ENCODE measurements around the gene LUC7L3.
"Not testable (repeated sequence)": the region's sequence is repeated elsewhere in the genome, so short reads cannot be mapped to it uniquely, and the experiment has no call there.

The LUC7L3 gene

DNA sequence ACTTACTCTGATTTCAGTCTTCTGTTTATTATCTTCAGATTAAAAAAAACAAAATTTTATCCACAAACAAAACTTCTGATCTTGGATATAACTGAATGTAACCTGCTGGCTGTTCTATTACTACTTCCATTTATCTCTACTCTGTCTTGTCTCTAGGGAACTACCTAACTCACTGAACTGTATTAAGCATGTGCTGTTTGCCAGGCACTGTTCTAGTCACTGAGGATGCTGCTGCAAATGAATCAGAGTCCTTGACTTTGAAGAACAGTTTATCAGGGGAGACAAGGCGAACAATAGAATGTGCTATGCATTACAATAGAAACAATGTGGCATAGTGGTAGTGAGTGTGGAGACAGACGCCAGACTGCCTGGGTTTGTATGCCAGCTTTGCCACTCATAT is 9.4 kb upstream of the LUC7L3 start:
- WGBS, 2 experiments: 70 to 75% methylated on average over 2 of the region's 2 CpGs
- Histone ChIP-seq H3K36me3 (ENCODE audit: control insufficient read depth, insufficient read depth, low read length) (peaks cover 6% of the 10 kb centered on the region), H3K9me3 (ENCODE audit: control insufficient read depth, low read length) (no peaks in the 10 kb centered on the region), H3K27ac (ENCODE audit: insufficient read depth, low read depth, low read length, poor library complexity, severe bottlenecking) (no peak overlapping the region), H3K4me3 (ENCODE audit: insufficient read depth, low read depth, low read length) (no peak overlapping the region), H3K4me1 (ENCODE audit: control insufficient read depth, insufficient read depth, low read length) (peaks cover 15% of the 10 kb centered on the region), H3K27me3 (ENCODE audit: control insufficient read depth, insufficient read depth, low read length, poor library complexity, severe bottlenecking) (no peaks in the 10 kb centered on the region)

DNA sequence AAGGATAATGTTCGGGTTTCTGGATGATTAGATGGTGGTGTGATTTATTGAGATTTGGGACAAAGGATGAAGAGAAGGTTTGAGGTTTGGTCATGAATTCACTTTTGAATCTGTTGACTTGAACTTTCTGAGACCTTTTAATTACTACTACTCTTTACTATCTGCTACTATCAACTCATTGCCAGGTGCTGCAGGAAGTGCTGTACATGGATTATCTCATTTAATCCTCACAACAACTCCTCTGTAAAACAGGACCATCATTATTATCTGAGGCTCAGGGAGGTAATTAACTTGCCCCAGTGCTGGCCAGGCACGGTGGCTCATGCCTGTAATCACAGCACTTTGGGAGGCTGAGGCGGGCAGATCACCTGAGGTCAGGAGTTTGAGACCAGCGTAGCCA is 8.8 kb upstream of the LUC7L3 start:
- Histone ChIP-seq H3K4me1 (ENCODE audit: control insufficient read depth, insufficient read depth, low read length) (peaks cover 15% of the 10 kb centered on the region), H3K27me3 (ENCODE audit: control insufficient read depth, insufficient read depth, low read length, poor library complexity, severe bottlenecking) (no peaks in the 10 kb centered on the region), H3K9me3 (ENCODE audit: control insufficient read depth, low read length) (no peaks in the 10 kb centered on the region), H3K4me3 (ENCODE audit: insufficient read depth, low read depth, low read length) (no peak overlapping the region), H3K36me3 (ENCODE audit: control insufficient read depth, insufficient read depth, low read length) (no peaks in the 10 kb centered on the region), H3K27ac (ENCODE audit: insufficient read depth, low read depth, low read length, poor library complexity, severe bottlenecking) (no peak overlapping the region)
- 83 to 89% methylated on average over 4 of the region's 4 CpGs for WGBS, 2 experiments

DNA sequence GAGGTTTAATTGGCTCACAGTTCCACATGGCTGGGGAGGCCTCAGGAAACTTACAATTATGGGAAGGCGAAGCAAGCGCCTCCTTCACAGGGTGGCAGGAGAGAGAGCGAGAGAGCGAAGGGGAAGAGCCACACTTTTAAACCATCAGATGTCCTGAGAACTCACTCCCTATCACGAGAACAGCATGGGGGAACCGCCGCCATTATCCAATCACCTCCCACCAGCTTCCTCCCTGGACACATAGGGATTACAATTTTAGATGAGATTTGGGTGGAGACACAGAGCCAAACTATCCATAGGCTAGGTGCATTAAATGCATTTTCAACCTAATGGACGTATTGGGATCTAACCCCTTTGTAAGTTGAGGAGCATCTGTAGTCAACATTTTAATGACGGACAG is 6.8 kb upstream of the LUC7L3 start:
- H3K36me3 ChIP-seq (ENCODE audit: control insufficient read depth, insufficient read depth, low read length): no peaks in the 10 kb centered on the region
- H3K4me1 ChIP-seq (ENCODE audit: control insufficient read depth, insufficient read depth, low read length): peaks cover 15% of the 10 kb centered on the region
- no peak overlapping the region for H3K27ac ChIP-seq (ENCODE audit: insufficient read depth, low read depth, low read length, poor library complexity, severe bottlenecking)
- H3K27me3 ChIP-seq (ENCODE audit: control insufficient read depth, insufficient read depth, low read length, poor library complexity, severe bottlenecking): no peaks in the 10 kb centered on the region
- H3K4me3 ChIP-seq (ENCODE audit: insufficient read depth, low read depth, low read length): no peak overlapping the region
- WGBS, 2 experiments: 86 to 87% methylated on average over 6 to 9 of the region's 9 CpGs
- no peaks in the 10 kb centered on the region for H3K9me3 ChIP-seq (ENCODE audit: control insufficient read depth, low read length)

DNA sequence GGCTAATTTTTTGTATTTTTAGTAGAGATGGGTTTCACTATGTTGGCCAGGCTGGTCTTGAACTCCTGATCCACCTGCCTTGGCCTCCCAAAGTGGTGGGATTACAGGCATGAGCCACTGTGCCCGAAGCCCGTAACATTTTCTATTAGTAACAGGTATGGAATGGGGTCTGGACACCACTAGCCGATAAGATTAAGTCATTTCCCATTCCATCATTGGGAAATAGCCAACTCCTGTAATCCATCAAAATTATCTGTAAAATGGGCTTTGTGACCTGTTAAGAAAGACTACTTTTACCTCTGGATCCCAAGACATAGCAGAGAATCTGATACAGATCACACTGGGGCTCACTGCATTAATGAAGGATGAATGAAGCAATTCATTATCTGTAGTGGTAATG is 3.9 kb upstream of the LUC7L3 start:
- no peak overlapping the region for H3K27ac ChIP-seq (ENCODE audit: insufficient read depth, low read depth, low read length, poor library complexity, severe bottlenecking)
- no peaks in the 10 kb centered on the region for H3K27me3 ChIP-seq (ENCODE audit: control insufficient read depth, insufficient read depth, low read length, poor library complexity, severe bottlenecking)
- H3K9me3 ChIP-seq (ENCODE audit: control insufficient read depth, low read length): no peaks in the 10 kb centered on the region
- no peak overlapping the region for H3K4me3 ChIP-seq (ENCODE audit: insufficient read depth, low read depth, low read length)
- WGBS, 2 experiments: 88 to 91% methylated on average over 3 of the region's 3 CpGs
- no peaks in the 10 kb centered on the region for H3K36me3 ChIP-seq (ENCODE audit: control insufficient read depth, insufficient read depth, low read length)
- H3K4me1 ChIP-seq (ENCODE audit: control insufficient read depth, insufficient read depth, low read length): peaks cover 4% of the 10 kb centered on the region

DNA sequence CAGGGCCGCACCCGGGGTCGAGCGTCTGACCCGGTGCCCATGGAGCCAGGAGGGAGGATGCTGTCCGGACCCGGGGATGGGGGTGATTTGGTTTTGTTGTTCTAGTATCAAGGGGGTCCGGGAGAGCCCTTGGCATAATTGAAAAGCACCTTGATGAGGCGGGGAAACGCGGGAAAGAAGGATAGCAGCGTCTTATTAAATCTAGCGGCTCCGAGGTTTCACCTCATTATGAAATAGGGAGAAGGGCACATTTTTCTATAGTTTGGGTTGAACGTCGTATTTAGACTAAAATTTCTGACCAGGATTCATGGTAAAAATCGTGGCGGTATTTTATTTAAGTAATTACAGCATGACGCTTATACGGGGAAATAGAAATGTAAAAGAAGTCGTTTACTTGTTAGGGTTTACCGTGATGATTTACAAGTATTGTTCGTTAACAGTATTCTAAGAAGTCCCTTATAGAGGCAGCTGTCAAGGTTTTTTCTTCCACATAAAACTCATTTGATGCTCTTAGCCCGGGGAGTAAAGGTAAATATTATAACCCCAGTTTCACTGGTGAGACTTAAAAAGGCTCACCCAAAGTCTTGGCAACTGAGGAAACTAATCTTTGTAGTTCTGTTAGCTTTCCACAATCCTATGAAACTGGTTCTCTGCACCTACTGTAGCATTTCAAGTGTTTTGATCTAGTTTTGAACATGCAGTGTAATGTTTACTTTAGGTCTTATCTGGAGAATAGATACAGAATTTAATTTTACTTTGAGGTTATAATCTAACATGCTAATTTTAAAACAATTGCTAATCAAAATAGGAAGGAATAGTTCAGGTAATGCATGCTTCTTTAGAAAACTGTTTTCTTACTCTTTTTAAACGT is 756 bp downstream of the LUC7L3 start:
- 0% methylated on average over 24 to 25 of the region's 25 CpGs for WGBS, 2 experiments
- H3K27ac ChIP-seq (ENCODE audit: insufficient read depth, low read depth, low read length, poor library complexity, severe bottlenecking): peak overlapping the region; percentile 97
- H3K27me3 ChIP-seq (ENCODE audit: control insufficient read depth, insufficient read depth, low read length, poor library complexity, severe bottlenecking): no peaks in the 10 kb centered on the region
- H3K4me3 ChIP-seq (ENCODE audit: insufficient read depth, low read depth, low read length): peak overlapping the region; percentile 76
- H3K36me3 ChIP-seq (ENCODE audit: control insufficient read depth, insufficient read depth, low read length): no peaks in the 10 kb centered on the region
- H3K9me3 ChIP-seq (ENCODE audit: control insufficient read depth, low read length): no peaks in the 10 kb centered on the region
- H3K4me1 ChIP-seq (ENCODE audit: control insufficient read depth, insufficient read depth, low read length): no peaks in the 10 kb centered on the region

DNA sequence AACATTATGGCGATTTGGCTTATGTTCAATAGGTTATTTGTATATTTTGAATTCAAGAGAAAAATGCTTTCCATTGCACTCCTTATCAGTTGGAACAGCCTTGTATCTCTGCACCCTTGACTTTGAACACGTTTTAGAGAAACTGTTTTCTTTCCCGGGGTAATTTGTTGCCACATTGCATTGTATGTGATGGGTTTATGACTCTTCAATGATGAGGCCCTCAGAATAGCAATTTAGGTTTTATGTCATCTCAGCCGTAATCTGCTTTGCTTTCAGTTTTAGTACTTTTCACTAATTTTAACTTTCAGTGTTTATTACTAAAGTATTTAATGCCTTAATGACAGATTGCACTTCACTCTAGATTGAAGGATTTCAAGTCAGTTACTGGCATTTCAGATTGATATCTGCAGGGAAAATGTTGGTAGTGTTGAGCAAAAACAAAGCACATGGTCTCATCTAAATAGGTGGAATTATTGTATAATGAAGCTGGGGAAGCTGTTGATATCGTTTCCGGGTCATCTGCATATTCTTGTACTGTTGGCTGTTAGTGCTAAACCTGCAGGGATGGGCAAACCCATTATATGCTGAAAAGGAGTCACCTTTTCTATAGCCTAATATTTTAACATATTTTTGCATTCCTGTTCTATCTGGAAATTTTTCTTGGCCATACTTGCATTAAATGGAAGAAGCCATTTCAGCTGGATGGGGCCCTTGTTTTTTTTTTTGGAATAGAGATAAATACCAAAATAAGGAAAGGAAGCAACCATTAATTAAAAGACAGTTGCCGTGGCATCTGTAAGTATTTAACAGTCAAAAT is 2.0 kb downstream of the LUC7L3 start:
- Histone ChIP-seq H3K4me3 (ENCODE audit: insufficient read depth, low read depth, low read length) (peak overlapping the region; percentile 76), H3K4me1 (ENCODE audit: control insufficient read depth, insufficient read depth, low read length) (no peaks in the 10 kb centered on the region), H3K36me3 (ENCODE audit: control insufficient read depth, insufficient read depth, low read length) (no peaks in the 10 kb centered on the region), H3K27me3 (ENCODE audit: control insufficient read depth, insufficient read depth, low read length, poor library complexity, severe bottlenecking) (no peaks in the 10 kb centered on the region), H3K27ac (ENCODE audit: insufficient read depth, low read depth, low read length, poor library complexity, severe bottlenecking) (no peak overlapping the region), H3K9me3 (ENCODE audit: control insufficient read depth, low read length) (no peaks in the 10 kb centered on the region)
- 35 to 47% methylated on average over 5 to 7 of the region's 7 CpGs for WGBS, 2 experiments

DNA sequence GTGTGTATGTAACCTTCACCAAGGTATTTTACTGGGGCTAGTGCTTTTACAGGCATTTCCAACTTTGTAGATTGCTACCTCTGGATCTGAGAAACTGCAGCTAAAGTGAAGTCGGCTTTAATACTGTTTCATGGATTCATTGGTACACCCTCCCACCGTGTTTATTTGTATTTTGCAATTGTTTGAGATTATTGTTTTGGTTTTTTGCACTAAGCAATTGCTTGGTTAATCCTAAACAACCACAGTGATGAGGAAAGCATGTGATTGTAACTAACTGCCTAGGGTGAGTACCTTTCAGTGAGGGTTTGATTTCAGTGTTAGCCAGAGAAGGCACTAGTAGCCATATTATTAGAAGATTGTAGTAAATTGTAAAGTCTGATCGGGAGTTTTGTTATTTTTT is 3.3 kb downstream of the LUC7L3 start:
- no peaks in the 10 kb centered on the region for H3K4me1 ChIP-seq (ENCODE audit: control insufficient read depth, insufficient read depth, low read length)
- H3K27ac ChIP-seq (ENCODE audit: insufficient read depth, low read depth, low read length, poor library complexity, severe bottlenecking): no peak overlapping the region
- H3K36me3 ChIP-seq (ENCODE audit: control insufficient read depth, insufficient read depth, low read length): no peaks in the 10 kb centered on the region
- 88 to 89% methylated on average over 3 of the region's 3 CpGs for WGBS, 2 experiments
- H3K4me3 ChIP-seq (ENCODE audit: insufficient read depth, low read depth, low read length): no peak overlapping the region
- no peaks in the 10 kb centered on the region for H3K9me3 ChIP-seq (ENCODE audit: control insufficient read depth, low read length)
- no peaks in the 10 kb centered on the region for H3K27me3 ChIP-seq (ENCODE audit: control insufficient read depth, insufficient read depth, low read length, poor library complexity, severe bottlenecking)

DNA sequence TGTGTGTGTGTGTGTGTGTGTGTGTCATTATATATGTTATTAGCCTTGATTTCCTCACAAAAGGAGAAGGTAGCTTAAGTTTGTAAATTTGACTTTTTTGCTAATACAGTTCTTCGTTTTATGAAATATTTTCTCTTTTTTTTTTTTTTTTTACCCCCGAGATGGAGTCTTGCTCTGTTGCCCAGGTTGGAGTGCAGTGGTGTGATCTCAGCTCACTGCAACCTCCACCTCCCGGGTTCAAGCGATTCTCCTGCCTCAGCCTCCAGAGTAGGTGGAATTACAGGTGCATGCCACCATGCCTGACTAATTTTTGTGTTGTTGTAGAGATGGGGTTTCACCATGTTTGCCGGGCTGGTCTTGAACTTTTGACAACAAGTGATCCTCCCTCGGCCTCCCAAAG is 5.2 kb downstream of the LUC7L3 start:
- H3K4me1 ChIP-seq (ENCODE audit: control insufficient read depth, insufficient read depth, low read length); H3K27ac ChIP-seq (ENCODE audit: insufficient read depth, low read depth, low read length, poor library complexity, severe bottlenecking); H3K4me3 ChIP-seq (ENCODE audit: insufficient read depth, low read depth, low read length); H3K27me3 ChIP-seq (ENCODE audit: control insufficient read depth, insufficient read depth, low read length, poor library complexity, severe bottlenecking); H3K36me3 ChIP-seq (ENCODE audit: control insufficient read depth, insufficient read depth, low read length); H3K9me3 ChIP-seq (ENCODE audit: control insufficient read depth, low read length): not testable (repeated sequence)
- WGBS, 2 experiments: 96 to 97% methylated on average over 5 to 6 of the region's 6 CpGs

DNA sequence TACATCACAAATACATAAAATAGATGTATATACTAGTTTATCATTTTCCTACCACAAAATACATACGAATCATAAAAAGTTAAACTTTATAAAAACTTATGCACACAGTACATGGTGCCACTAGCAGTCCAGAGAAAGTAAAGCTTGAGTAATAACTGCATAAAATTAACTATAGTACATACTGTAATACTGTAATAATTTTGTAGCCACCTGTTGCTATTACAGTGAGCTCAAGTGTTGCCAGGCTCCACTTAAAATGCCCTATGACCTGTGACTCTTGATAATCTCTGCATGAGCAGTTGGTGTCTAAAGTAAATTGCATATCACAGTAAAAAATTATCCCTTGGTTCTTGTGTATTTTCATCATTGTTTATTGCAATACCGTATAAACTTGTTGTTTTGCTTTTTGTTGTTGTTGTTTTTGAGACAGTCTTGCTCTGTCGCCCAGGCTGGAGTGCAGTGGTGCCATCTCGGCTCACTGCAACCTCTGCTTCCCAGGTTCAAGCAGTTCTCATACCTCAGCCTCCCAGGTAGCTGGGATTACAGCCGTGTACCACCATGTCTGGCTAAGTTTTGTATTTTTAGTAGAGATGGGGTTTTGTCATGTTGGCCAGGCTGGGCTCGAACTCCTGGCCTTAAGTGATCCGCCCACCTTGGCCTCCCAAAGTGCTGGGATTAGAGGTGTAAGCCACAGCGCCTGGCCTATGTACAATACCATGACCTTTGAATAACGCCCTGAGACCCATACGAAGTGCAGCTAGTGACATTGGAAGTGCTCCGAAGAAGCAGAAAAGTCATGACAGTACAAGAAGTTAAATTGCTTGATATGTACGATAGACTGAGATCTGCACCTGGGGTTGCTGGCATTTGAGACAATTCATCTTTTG is 6.6 kb downstream of the LUC7L3 start:
- 95% methylated on average over 11 to 12 of the region's 12 CpGs for WGBS, 2 experiments

DNA sequence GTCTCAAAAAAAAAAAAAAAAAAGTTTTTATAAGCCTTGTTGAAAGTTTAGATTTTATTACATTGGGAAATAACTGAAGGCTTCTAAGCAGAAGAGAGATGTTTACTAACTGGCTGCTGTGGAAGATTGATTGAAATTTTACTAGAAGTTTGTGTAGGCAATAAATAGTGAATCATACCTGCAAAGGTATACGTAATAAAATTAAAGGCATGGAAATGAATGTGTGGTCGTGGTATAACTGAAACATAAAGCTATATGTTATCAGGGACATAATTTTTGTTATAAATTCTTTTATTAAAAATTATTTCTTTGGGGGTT is 8.7 kb downstream of the LUC7L3 start:
- H3K36me3 ChIP-seq (ENCODE audit: control insufficient read depth, insufficient read depth, low read length): no peaks in the 10 kb centered on the region
- 92 to 94% methylated on average over 1 of the region's 2 CpGs for WGBS, 2 experiments
- no peak overlapping the region for H3K4me3 ChIP-seq (ENCODE audit: insufficient read depth, low read depth, low read length)
- no peak overlapping the region for H3K27ac ChIP-seq (ENCODE audit: insufficient read depth, low read depth, low read length, poor library complexity, severe bottlenecking)
- no peaks in the 10 kb centered on the region for H3K9me3 ChIP-seq (ENCODE audit: control insufficient read depth, low read length)
- H3K27me3 ChIP-seq (ENCODE audit: control insufficient read depth, insufficient read depth, low read length, poor library complexity, severe bottlenecking): no peaks in the 10 kb centered on the region
- H3K4me1 ChIP-seq (ENCODE audit: control insufficient read depth, insufficient read depth, low read length): no peaks in the 10 kb centered on the region

More for the DNA sequence above, 6.6 kb downstream of the LUC7L3 start:
- no peaks in the 10 kb centered on the region for H3K36me3 ChIP-seq (ENCODE audit: control insufficient read depth, insufficient read depth, low read length)
- no peaks in the 10 kb centered on the region for H3K4me1 ChIP-seq (ENCODE audit: control insufficient read depth, insufficient read depth, low read length)
- H3K9me3 ChIP-seq (ENCODE audit: control insufficient read depth, low read length): no peaks in the 10 kb centered on the region
- no peak overlapping the region for H3K4me3 ChIP-seq (ENCODE audit: insufficient read depth, low read depth, low read length)
- H3K27ac ChIP-seq (ENCODE audit: insufficient read depth, low read depth, low read length, poor library complexity, severe bottlenecking): no peak overlapping the region
- H3K27me3 ChIP-seq (ENCODE audit: control insufficient read depth, insufficient read depth, low read length, poor library complexity, severe bottlenecking): no peaks in the 10 kb centered on the region
